Left hindlimb (tissue), 1 donor: ENCODE results near the gene ASPRV1.

Experiments
- DNase-seq: peaks from one replicate; pipeline ENCODE4 v3.0.0-alpha.2; 2018

ASPRV1 gene

DNA sequence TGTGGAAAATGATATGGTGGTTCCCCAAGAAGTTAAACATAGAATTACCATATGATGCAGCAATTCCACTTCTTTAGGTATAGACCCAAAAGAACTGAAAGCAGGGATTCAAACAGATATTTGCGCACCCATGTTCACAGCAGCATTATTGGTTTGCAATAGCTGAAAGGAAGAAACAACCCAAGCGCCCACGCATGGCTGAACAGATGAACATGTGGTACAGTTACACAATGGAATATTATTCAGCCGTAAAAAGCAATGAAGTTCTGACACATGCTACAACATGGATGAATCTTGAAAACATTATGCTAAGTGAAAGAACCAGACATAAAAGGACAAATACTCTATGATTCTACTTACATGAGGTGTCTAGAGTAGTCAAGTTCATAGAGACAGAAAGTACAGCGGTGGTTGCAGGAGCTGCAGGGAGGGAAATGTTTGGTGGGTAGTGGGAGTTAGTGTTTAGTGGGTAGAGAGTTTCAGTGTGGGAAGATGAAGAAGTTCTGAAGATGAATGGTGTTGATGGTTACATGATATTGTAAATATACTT lies 26.7 kb upstream of the ASPRV1 start:
- DNase-seq = no peak

DNA sequence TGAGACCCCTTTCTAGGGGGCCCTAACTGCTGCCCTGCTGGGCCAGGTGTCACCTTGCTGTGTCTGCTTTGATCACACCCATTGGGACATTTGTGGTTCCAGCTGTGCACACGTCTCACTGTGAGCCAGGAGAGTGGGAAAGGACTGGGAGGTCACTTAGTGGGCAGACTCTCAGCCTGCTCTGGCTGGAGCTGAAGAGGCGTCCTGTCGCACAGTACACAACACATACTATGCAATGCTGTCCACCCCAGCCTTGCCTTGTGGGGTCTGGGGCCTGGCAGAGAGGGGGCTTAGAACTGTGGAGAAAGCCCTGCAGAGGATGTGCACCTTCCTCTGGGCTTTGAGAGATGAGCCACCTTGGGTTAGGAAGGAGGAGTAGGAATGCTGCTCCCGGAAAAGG lies 25.3 kb upstream of the ASPRV1 start:
- no peak for DNase-seq

DNA sequence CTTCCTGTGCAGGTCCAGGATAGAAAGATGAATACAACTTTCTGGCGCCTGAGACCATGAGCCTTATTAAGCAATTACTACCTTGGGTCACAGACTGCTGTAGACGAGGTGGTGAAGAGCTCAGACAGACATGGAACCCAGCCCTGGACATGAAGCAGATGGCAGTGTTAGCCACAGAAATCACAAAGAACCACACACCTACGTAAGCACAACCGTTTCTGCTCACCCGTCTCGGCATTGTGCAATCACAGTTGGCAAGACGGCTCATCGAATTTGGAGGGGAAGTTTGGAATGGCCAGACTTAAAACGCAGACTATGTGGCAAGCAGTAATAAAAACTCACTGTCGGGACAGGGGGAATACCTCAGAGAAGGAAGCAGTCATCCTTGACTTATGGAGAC lies 24.3 kb upstream of the ASPRV1 start:
- DNase-seq = no peak

DNA sequence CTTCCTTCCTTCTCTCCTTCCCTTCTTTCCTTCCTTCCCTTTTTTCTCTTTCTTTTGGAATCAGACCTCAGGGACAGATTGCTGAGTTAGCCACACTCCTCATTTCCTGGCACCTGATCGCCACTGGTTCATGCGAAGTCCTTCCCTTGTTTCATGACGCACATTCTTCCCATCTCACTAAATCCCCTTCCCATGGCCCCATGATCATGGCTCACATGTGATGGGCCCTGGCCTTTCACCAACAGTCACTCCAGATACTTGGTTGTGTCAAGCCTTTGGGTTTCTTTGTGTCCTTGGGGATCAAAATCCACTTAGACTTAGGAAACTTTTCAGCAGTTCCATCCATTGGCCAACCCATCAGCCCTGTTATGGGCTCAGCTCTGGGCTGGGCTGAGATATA lies 23.8 kb upstream of the ASPRV1 start:
- DNase-seq = no peak

DNA sequence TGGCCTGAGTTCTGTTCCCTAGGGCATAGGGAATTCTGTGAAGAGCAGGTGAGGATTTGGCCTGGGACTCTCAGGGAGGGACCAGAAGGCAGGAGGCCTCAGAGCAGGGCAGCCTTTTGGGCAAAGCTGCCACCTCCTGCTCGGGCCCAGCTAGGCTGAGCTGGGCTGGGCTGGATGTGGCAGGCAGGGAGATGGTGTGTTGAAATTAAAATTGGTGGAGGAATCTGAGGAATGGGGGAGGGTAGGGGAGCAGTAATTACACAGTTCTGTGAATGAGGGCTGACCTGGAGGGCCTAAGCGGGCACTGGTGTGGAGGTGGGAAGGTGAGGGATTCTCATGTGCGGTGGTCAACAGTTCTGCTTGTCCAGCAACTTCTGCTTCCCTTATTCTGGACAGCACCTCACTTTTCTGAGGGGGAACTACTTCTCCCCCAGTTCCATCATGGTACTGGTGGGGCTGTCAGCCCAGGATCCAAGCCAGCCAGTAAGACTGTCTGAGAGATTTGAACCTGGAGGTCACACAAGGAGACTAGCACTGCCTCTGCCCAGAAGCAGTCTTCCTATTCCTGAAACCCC lies 22.0 kb upstream of the ASPRV1 start:
- no peak for DNase-seq

DNA sequence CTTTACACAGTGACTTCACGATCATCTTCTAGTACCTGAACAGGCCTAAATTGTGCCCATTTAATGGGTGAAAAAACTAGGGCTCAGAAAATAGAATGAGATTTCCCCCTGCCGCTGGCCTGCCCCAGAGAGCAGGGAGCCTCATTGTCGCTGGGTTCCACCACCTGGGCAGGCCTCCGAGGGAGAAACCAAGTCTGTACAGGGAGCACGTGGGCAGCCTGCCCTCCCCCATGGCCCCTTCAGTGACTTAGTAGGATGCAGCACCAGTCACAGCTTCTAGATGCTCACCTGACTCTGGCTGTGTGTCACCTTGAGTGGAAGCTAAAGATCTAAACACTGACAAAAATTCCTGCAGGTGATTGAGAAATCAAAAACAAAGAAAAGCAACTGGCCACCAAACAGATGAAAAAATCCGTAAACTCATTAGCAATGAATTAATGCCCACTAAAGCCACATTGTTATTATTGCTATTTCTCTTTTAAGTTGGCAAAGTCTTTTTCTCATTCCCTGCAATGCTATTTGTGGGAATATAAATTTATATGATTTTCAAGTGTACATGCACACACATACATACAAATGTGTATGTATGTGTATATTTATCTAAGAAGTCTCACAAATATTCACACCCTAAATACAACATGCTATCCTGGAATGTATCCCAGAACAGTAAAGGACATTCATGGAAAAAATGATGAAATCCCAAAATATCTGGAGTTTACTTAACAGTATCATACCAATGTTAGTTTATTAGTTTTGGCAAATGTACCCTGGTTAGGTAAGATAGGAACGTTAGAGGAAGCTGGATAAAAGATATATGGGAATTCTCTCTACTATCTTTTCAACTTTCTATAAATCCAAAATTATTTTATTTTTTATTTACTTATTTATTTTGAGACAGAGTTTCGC lies 18.7 kb upstream of the ASPRV1 start:
- DNase-seq = no peak

DNA sequence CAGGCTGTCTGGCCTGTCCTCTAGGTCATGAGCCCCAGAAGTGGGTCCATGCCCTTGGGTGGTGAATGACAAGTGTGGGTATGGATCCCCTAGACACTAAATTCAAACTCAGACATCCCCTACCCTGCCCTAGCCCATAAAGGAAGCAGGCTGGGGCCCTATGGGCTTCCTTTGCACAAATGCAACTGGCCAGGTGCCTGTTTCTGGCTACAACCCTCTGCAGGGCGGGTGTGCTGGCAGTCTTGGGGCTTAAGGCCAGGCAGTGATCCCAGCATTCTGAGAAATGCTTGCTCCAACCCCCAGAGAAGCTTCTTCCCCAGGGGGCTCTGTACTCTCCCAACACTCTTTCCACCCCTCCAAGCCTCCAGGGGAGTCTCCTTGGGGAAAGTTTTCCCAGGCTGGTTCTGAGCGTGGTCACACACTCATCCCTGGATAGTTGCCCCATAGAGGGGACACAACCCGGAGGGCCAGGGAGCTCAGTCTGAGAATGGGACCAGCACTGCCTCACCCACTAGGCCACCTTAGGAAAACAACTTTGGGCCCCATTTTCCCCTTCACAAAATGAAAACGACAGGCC lies 16.6 kb upstream of the ASPRV1 start:
- DNase-seq = no peak

DNA sequence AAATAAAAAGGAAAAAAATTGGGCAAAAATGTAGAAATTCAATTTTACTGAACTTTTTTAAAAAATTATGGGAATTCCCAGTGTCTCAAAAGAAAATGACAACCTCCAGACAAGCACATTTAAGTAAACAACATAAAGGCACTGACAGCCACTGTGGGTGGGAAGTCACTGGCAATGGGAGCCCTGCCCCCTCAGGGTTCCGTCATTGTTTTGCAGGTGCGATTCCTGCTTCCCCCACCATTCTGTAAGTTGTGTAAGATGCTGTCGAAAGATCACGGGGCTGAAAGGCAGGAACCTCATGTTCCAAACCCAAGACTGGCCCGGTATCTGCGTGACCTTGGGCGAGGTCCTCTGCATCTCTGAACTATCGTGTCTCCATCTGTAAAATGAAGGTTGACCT lies 15.8 kb upstream of the ASPRV1 start:
- DNase-seq = no peak

DNA sequence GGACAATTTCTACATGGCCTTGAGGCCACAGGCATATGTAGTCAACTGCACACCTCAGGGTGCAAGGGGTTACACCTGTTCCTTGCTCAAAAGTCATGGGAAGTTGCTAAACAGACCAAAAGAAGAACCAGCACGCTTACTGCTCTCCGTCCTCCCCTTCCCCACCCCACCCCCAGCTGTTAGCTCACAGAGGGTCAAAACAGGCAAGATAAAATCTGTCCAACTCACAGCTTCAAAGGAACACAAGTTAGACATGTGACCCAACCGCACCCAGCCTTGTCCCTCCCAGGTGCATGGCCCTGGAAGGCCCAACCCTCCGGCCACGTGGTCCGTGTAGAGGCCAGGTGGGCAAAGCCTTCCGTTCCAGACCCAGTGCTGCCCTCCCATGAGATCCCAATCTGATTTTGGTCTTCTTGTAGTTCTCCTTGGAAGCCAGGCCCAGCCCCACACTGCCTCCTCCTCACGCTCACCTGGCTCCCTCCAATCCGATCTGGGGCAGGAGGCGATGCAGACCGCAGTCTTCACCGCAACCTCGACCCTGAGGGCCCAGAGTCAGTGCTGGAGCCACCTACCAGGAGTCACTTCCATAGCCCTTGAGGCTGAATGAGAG lies 14.5 kb upstream of the ASPRV1 start:
- no peak for DNase-seq

DNA sequence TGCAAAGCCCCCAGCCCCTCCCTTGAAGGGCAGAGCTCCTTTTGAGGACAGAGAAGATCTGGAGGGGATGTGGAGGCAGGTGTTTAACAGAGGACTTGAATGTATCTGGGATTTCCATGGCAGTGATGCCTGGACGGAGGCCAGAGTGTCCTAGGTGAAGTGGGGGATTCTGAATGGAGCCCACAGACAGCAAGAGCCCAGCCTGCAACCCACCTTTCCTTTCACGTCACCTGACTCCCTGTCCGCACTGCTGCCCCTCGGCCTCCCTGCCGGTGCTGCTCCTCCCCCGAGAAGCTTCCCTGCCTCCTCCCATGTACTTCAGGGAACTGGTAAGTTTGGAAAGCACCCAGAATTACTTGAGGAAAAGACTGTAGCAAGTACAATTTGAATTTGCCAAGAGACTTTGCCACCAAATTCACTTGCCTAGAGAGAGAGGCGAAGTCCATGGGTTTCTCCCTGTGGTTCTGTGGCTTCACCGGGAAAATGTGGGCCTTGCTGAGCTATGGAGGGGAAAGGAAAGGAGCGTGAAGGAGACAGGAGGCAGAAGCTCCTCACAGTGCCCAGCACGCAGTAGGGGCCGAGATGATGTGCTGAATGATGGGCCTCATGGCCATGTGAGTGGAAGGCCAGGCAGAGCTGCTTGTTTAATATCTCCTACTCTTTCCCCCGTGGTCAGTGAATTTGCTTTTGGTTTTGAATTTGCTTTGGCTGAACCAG lies 13.9 kb upstream of the ASPRV1 start:
- DNase-seq = no peak

DNA sequence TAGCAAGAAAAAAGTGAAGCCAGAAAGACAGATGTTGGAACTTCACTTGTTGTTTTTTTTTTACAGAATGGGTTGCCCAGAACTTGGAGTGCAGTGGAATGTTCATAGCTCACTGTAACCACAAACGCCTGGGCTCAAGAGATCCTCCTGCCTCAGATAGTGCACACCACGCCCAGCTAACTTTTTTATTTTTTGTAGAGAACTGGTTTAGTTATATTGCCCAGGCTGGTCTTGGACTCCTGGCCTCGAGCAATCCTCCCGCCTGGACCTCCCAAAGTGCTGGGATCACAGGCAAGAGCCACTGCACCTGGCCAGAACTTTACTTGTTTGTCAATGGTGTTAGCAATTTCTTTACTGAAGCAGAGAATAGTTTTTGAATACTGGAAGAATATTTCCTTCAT lies 11.9 kb upstream of the ASPRV1 start:
- no peak for DNase-seq

DNA sequence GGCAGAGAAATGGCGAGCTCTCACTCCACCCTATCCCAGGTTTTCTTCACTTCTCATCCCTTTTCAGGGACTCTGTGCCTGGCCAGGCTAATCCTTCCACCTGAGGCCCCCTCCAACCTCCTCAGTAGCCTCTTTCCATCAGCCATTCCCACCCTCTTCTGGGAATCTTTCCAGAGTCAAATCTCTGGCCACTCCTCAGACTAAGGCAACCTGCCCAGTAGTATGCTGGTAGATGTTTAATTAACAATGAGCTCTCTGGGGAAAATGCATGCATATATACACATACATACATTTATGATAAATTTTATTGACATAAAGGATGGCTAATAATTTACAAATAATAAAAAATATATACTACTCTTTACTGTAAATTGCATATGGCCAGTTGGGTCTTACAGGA lies 11.4 kb upstream of the ASPRV1 start:
- DNase-seq = no peak

DNA sequence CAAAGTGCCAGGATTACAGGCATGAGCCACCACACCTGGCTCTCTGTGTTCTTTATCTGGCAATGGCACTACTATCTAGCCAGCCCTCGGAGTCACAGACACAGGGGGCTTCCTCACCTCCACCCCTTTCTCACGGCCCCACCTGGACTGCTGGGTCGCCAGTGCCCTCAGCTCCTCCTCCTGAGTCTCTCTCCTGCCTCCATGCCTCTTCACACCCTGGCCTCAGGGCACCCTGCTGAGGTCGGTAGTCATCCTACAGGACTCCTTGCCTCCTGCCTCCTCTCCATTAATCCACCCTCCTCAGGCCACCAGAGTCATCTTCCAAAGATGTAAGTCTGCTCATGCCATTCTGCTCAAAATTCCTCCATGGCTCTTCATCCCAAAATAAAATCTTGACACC lies 8.6 kb upstream of the ASPRV1 start:
- no peak for DNase-seq

DNA sequence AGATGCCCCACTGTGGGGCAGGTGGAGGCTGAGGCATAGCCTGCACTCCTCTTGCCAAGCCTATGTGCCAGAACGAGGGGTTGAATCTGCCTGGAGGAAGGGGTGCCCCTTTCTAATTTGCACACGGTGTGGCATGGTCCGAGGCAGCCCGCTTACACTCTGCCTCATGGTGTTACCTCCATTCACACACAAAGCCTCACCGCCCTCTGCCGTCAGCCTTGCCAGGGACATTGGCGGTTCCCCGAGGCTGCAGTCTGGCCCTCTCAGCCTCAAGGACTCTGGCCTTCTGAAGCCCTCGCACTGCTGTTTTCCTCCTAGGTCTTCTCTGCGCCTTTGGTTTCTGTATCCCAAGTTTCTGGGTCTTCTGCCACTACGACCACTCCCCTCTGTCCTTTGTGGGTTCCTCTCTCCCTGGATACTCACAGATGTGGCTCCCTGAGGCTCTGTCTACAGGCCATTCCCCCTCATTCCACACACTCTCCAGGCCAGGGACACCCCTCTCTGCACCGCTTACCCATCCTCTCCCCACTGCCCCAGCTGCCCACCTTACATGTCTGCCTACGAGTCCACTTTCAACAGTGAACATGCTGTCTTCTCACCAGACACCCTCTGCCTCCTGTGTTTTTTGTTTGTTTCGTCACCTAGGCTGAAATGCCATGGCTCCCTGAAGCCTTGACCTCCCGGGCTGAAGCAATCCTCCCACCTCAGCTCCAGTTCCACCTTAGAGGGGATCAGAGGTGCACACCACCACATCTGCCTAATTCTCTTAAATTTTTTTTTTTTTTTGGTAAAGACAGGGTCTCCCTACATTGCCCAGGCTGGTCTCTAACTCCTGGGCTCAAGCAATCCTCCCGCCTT lies 7.9 kb upstream of the ASPRV1 start:
- no peak for DNase-seq

DNA sequence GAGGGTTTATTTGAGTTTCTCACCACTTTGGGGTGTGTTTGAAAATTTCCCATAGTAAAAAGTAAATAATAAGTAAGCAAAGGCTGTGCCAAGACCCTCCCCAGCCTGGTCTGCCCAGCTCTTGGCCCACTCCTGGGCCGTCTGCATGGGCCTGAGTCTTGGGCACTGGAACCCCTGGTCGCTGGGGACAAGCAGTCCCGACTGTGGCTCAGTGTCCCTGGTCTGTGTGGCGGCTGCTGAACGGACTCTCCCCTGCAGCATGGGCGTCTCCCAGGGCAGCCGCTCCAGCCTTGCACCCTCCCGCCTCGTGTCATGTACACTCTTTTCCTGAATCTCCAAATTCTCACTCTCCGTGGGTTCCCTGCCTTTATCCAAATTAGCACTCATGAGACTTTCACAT lies 7.2 kb upstream of the ASPRV1 start:
- no peak for DNase-seq

DNA sequence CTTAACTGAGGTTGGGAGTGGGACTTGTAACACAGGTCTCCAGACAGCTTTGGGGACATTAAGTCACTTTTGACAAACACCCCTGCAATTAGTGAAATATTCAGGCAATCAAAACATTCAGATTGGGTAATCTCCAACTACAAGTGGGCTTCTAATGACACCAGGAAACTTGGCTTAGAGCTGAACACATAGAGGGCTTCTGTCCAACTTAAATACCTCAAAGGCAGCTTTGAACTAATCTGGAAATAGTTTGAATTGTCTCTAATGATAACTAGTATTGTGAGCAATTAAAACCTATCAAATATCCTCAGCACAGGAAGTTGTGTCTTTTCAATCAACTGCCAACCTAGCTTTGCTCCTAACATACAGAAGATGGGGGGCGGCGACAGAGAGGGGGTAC lies 5.1 kb upstream of the ASPRV1 start:
- no peak for DNase-seq

DNA sequence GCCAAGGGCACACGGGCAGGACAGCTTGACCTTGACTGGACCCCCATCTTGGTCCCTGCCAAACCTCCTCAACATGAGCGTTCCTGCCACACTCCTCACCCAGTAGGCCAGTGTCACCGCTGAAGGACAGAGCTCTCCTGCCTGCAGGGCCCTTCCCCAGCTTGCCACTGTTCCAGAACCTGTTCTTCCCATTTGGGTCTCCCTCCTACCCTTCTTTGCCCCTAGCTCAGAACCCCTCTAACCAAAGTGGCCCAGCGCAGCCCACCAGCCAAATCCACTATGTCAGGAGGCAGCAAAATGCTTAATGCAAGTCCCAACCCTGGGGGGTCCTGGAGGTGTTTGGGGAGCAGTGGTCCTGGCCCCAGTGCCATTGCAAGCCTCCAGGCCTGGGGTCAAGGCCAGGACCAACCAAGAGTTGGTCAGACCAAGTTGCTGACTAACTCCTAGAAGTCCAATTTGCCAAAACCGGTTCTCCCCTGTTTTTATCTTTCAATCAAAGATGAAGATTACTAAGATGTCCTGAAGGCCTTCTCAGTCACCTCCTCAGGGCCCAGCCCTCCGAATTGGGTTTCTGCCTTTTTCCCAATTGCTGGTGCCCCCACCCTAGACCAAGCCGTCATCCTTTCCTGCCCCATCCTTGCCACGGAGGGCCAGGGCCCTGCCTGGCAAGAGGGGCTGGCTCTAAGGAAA lies 4.5 kb upstream of the ASPRV1 start:
- no peak for DNase-seq

DNA sequence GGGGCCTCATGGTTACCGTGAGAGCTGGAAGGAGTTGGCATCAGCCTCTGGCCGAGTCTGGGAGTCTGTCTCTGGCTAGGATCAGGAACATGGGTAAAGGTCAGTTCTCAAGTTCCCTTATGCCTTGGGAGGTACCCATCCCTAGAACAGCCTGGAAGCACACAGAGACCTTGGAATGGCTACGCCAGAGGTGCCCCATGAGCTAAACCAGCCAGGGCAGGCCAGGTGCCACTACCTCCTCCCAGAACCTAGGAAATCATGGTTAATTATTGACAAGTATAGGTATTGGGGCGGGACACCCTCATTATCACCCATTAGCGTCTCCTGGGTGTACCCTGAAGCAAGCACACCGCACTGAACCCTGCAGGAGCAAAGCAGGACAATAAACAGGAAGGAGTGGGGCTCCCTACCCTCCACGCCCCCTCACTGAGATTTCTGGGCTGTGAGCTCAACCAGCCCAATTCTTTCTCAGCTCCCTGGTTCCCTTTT lies 3.0 kb upstream of the ASPRV1 start:
- no peak for DNase-seq

DNA sequence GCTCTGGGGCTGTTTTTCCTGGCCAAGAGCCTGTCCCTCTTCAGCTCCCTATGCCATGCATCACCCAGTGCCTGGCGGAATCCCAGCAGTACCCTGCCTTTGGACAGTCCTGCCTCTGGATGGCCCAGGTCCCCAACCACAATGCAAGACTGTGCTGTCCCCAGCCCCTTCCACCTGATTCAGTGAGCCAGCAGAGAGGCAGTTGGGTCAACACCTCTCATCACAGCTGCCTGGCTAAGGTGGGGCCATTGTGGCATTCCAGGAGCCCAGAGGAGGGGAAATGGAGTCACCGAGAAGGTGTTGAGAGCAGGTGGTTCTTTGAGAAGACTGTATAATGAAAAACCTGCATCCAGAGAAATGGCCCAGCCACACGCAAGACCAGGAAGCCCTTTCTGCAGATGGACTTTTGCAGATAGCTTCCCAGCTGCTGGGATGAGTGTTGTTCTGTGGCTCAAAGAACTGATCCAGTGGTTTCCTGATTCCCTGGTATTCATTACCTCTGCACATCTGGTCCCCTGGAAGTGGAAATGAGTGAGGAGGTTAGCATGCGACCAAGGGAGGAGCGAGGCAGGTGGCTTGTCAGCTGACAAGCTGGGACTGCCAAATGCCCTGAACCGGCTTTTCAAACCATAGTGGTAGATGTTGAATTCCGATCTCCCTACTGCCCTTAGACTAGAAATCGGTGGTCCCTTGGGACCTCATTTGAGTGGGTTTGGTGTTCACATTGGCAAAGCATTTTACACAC lies 1.7 kb upstream of the ASPRV1 start:
- no peak for DNase-seq

DNA sequence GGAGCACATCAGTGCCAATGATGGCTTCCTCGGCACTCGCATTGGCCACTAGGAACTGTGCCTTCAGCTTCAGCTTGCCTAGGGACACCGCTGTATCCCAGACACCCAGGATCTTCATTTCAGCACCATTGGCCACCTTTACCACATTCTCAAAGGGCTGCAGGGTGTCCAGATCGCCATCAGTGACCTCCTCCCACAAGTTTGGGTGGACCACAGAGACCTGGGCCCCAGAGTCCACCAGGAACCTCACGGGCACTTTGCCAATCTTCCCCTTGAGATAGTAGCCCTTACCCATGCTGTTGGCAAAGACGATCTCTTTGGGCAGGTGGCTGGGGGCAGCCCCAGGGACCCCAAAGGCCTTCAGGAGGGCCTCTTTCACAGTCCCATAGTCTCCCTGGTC lies 610 bp downstream of the ASPRV1 start:
- DNase-seq = no peak
